Endothelial cell of umbilical vein (primary cell): Measurements from ENCODE around the gene HS3ST3B1.

Experiments
- EZH2 ChIP-seq: IDR thresholded peaks from 2 replicates; pipeline ENCODE4 v1.6.1; 2012; ENCODE audit warnings: borderline replicate concordance, low read depth, mild to moderate bottlenecking, moderate library complexity, low read length, inconsistent platforms; ENCODE audit not compliant: severe bottlenecking
- FOS ChIP-seq: IDR thresholded peaks from 2 replicates; pipeline ENCODE4 v1.6.1; 2011; ENCODE audit warnings: mild to moderate bottlenecking, low read length, moderate library complexity, borderline replicate concordance; ENCODE audit not compliant: insufficient read depth
- GATA2 ChIP-seq: IDR thresholded peaks from 2 replicates; pipeline ENCODE4 v1.7.0; 2011; ENCODE audit warnings: low read depth, mild to moderate bottlenecking, moderate library complexity, mixed read lengths, low read length; ENCODE audit not compliant: insufficient read length, insufficient read depth
- JUN ChIP-seq: IDR thresholded peaks from 2 replicates; pipeline ENCODE4 v1.6.1; 2011; ENCODE audit warnings: borderline replicate concordance, low read depth; ENCODE audit not compliant: insufficient read length, insufficient read depth
- MYC ChIP-seq: IDR thresholded peaks from one replicate; pipeline ENCODE4 v1.6.1; 2011; ENCODE audit warnings: mild to moderate bottlenecking, low read depth, low read length
- POLR2A ChIP-seq: IDR thresholded peaks from 2 replicates; pipeline ENCODE4 v1.6.1; 2012; ENCODE audit warnings: low read depth, mild to moderate bottlenecking, control low read depth, low read length
- POLR2AphosphoS5 ChIP-seq: IDR thresholded peaks from 2 replicates; pipeline ENCODE4 v1.6.1; 2012; ENCODE audit warnings: low read depth, mild to moderate bottlenecking, control low read depth, low read length, moderate library complexity; ENCODE audit not compliant: insufficient read depth
- TF ChIP-seq, protein P1 (sequence below): IDR thresholded peaks from 2 replicates; pipeline ENCODE4 v1.6.1; 2011; ENCODE audit not compliant: insufficient read depth, insufficient read length
- TF ChIP-seq, protein P2 (sequence below), 2 donors: IDR thresholded peaks; 1 replicate in 1 of 2; 2 replicates in 1 of 2; pipeline ENCODE4 v1.5.1; 2011; ENCODE audit warnings: low read length in 2 of 2, mild to moderate bottlenecking in 2 of 2, moderate library complexity in 2 of 2, control low read depth in 1 of 2, inconsistent platforms in 1 of 2, low read depth in 1 of 2; ENCODE audit not compliant: insufficient read depth in 1 of 2; ENCODE audit errors: extremely low read depth in 1 of 2

DNA sequence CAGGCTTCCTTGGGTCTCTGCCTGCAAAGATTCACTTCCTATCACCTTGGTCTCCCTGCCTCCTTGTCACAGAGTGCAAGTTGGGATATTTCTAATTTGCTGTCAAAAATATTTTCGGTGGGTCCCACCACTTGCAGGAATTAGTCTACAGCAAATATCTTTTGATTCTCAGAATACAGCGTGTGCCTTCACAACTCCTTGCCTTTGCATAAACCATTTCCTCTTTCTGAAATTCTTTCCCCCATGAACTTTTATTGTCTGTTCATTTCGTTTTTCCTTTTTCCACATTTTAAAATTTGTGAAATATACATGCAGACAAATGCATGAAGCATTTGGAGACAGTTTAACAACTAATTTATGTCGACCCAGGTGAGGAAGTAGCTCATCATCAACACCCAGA lies 60.0 kb downstream of the HS3ST3B1 start:
- TF ChIP-seq, protein P1, sequence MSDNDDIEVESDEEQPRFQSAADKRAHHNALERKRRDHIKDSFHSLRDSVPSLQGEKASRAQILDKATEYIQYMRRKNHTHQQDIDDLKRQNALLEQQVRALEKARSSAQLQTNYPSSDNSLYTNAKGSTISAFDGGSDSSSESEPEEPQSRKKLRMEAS = no peak
- TF ChIP-seq, protein P2, sequence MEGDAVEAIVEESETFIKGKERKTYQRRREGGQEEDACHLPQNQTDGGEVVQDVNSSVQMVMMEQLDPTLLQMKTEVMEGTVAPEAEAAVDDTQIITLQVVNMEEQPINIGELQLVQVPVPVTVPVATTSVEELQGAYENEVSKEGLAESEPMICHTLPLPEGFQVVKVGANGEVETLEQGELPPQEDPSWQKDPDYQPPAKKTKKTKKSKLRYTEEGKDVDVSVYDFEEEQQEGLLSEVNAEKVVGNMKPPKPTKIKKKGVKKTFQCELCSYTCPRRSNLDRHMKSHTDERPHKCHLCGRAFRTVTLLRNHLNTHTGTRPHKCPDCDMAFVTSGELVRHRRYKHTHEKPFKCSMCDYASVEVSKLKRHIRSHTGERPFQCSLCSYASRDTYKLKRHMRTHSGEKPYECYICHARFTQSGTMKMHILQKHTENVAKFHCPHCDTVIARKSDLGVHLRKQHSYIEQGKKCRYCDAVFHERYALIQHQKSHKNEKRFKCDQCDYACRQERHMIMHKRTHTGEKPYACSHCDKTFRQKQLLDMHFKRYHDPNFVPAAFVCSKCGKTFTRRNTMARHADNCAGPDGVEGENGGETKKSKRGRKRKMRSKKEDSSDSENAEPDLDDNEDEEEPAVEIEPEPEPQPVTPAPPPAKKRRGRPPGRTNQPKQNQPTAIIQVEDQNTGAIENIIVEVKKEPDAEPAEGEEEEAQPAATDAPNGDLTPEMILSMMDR (IDR thresholded peaks at IDR 0.05; ENCODE audit: extremely low read depth in 1 of 2, insufficient read depth in 1 of 2, low read depth in 1 of 2, low read length in 2 of 2) = no peak
- no peak for TF ChIP-seq POLR2AphosphoS5
- TF ChIP-seq MYC = no peak
- TF ChIP-seq EZH2 = no peak
- TF ChIP-seq POLR2A = no peak
- TF ChIP-seq FOS = no peak
- TF ChIP-seq JUN = no peak
- TF ChIP-seq GATA2 = no peak
